Activated CD8-positive, alpha-beta memory T cell treated with anti-CD3 and anti-CD28 coated beads, Interleukin-2, amount 10 ng/mL, durations not matched to agents 7 days and 5 days (primary cell): ENCODE data around the gene NPHS2. TPM values are rescaled to one million over a fixed set of nuclear protein-coding genes. Genes with fewer than 3 reads are reported as not detected.

Source experiments
- ATAC-seq: fragments of 150-1000 bp; cut with Tn5 transposase; one replicate; pipeline ENCODE4 v1.10.0; 2021; ENCODE audit warnings: moderate library complexity
- CTCF ChIA-PET: fragments of 350-600 bp; sonication (Branson Sonifier 250); formaldehyde crosslinking; loops from one replicate; lab custom pipeline; 2021; ENCODE audit warnings: antibody characterized with exemption; lab: Charles Lee
- DNase-seq: peaks from one replicate; pipeline ENCODE4 v3.0.0-alpha.2; 2020
- H3K27ac Mint-ChIP-seq: one replicate; pipeline ENCODE4 v1.8.0; 2021; ENCODE audit warnings: mild to moderate bottlenecking, mixed read lengths
- H3K27me3 Mint-ChIP-seq: one replicate; pipeline ENCODE4 v1.8.0; 2021; ENCODE audit warnings: mixed read lengths
- H3K36me3 Mint-ChIP-seq: one replicate; pipeline ENCODE4 v1.8.0; 2021; ENCODE audit warnings: mild to moderate bottlenecking, mixed read lengths
- H3K4me1 Mint-ChIP-seq: one replicate; pipeline ENCODE4 v1.8.0; 2021; ENCODE audit warnings: mixed read lengths
- H3K4me3 Mint-ChIP-seq: one replicate; pipeline ENCODE4 v1.8.0; 2021; ENCODE audit warnings: mild to moderate bottlenecking, moderate library complexity, mixed read lengths
- H3K9me3 Mint-ChIP-seq: one replicate; pipeline ENCODE4 v1.8.0; 2022; ENCODE audit warnings: low read depth, mixed read lengths
- total RNA-seq, 2 experiments: library from RNA; stranded (reverse); gene quantifications; one replicate each; pipeline ENCODE4 v1.2.3, GENCODE V29; 2021

NPHS2 gene
- not detected for total RNA-seq

DNA sequence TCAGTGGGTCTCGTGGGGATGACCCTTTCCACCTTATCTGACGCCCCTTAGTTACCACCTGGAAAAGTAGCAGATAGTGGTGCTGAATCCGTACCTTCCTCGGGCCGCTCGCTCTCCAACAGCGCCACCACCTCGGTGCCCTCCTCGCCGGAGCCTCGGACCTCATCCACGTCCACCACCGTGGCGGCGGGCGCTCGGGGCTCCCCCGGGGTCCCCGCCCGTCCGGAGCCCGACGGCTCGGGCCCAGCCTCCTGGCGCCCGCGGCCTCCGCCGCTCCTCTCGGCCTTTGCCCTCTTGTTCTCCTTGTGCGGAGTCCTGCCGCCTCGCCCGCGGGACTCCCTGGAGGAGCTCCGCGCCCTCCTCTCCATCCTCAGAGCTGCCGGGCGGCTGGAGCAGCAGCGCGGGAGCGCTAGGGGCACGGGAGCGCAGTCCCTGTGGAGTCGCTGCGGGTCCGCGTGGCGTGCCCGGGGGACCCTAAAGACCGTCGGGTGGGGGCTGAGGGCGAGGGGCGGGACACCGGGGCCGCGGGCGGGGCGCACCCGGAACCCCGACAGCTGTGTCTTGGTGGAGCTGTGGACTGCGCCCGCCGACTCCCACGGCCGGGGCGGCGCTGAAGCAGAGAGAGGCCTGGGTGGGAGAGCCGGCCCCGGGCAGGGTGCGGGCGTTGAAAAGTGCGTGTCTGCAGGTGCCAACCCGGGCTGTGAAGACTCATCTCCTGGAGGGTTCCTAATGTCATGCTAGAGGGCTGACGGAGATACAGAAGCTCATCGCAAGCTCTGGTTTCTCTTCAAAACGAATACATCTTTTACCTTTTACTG, at the start of gene NPHS2:
Gene NPHS2 (minus strand): TSS at position 452 of the 818 bp plus-strand sequence. CDS start 84 bp downstream, at position 368.
- no peak for DNase-seq
- Mint-ChIP-seq H3K9me3 (no peaks in the 10 kb centered on the region), H3K27me3 (peaks cover 44% of the 10 kb centered on the region), H3K4me1 (no peaks in the 10 kb centered on the region), H3K36me3 (no peaks in the 10 kb centered on the region), H3K27ac (no peak within 1 kb of the TSS), H3K4me3 (no peak within 1 kb of the TSS)
- peak; percentile 20 for ATAC-seq
- CTCF ChIA-PET = no interaction called here

- Mint-ChIP-seq H3K4me3 (no peak overlapping the region), H3K36me3 (no peaks in the 10 kb centered on the region), H3K9me3 (no peaks in the 10 kb centered on the region), H3K4me1 (no peaks in the 10 kb centered on the region), H3K27ac (no peak overlapping the region), H3K27me3 (peaks cover 8% of the 10 kb centered on the region)
- DNase-seq = no peak
- CTCF ChIA-PET = interaction anchor here (0.7 kb wide), 1 partner anchor 547 kb away, joined by 3 read pairs; no protein-coding TSS in a partner anchor
- no peak for ATAC-seq
Observed at GRCh38 chr1:179612361-179612760, 36.6 kb upstream of the NPHS2 start.

DNA sequence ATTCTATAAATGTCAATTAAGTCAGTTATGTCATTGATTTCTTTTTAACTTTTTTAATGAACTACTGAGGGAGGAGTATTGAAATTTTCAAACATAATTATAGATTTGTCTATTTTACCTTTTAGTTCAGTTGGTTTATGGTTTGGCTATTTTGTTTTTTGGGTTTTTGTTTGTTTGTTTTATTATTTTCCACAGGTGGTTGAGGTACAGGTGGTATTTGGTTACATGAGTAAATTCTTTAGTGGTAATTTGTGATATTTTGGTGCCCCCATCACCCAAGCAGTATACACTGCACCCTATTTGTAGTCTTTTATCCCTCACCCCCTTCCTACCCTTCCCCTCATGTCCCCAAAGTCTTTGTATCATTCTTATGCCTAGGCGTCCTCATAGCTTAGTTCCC, 25.3 kb upstream of the NPHS2 start:
- no peak for ATAC-seq

DNA sequence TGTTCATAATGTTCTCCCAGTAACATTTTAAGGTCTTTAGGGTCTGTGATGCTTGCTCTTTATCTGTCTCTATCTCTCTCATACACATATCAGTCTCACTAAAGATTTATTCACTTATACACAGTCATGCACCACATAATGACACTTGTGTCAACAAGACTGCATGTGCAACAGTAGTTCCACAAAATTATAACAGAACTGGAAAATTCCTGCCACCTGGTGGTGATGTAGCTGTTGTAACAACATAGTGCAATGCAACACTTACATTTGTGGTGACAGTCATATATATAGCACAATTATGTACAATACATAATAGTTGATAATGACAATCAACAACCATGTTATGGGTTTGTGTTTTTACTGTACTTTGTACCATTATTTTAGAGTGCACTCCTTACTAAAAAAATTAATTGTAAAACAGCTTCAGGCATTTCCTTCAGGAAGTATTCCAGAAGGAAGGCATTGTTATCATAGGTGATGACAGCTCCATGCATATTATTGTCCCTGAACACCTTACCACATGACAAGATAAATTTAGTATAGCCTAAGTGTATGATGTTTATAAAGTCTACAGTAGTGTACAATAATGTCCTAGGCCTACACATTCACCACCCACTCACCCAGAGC, 24.0 kb upstream of the NPHS2 start:
- Mint-ChIP-seq H3K9me3 (no peaks in the 10 kb centered on the region), H3K36me3 (no peaks in the 10 kb centered on the region), H3K4me3 (no peak overlapping the region), H3K27me3 (peaks cover 9% of the 10 kb centered on the region), H3K4me1 (no peaks in the 10 kb centered on the region), H3K27ac (no peak overlapping the region)
- no peak for DNase-seq
- ATAC-seq = no peak
- CTCF ChIA-PET = no interaction called here

More for the DNA sequence above, 25.3 kb upstream of the NPHS2 start:
- no peak overlapping the region for H3K27ac Mint-ChIP-seq
- DNase-seq = no peak
- no peaks in the 10 kb centered on the region for H3K36me3 Mint-ChIP-seq
- peaks cover 6% of the 10 kb centered on the region for H3K27me3 Mint-ChIP-seq
- CTCF ChIA-PET = no interaction called here
- no peaks in the 10 kb centered on the region for H3K9me3 Mint-ChIP-seq
- no peaks in the 10 kb centered on the region for H3K4me1 Mint-ChIP-seq
- no peak overlapping the region for H3K4me3 Mint-ChIP-seq

- Mint-ChIP-seq H3K9me3 (no peaks in the 10 kb centered on the region), H3K27me3 (peaks cover 9% of the 10 kb centered on the region), H3K4me1 (no peaks in the 10 kb centered on the region), H3K4me3 (no peak overlapping the region), H3K27ac (no peak overlapping the region), H3K36me3 (no peaks in the 10 kb centered on the region)
- CTCF ChIA-PET = no interaction called here
- no peak for DNase-seq
- ATAC-seq = no peak
Observed at GRCh38 chr1:179598631-179599030, 22.9 kb upstream of the NPHS2 start.

DNA sequence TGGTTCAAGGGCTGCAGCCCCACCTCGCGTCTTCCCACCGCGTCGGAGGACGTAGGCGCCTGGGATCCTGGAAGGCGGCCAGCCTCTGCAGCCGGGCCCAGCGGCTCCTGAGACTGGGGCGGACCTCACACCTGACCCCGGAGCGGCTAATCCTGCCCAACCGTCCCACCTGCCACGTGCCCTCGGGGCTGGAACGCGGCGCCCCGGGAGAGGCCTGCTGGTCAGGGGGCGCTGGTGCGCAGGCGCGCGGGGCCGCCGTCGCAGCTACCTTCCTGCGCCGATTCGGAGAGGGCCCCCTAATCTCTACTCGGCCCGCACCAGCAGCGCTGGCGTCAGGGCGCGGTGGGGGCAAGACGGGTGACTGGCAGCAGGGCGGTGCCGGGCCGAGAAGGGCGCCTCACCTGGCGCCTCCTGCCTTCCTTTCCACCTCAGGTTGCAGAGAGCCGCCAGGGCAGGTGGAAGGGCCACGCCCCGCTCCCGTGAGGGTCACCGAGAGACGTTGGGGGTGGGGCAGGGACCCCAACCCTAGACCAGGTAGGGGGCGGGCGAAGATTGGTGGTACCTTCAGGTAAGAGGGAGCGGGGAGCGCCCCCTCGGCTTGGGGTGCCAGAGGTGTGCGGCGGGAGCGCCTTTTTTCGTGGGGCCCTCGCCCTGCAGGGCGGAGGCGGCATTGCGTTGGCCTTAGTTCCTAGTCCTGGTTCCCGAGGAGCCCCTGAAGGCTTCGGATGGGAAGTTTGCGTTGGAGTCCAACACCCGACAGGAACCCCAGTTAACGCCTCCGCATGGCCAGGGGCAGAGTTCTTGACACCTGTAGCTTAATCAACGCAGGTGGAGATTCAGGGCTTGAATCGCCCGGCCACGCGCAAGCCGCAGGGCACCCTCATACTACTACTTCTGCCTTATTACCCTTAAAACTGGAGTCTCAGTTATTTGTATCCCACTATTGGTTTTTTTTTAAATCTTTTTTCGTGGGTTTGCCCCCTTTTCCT, 16.1 kb upstream of the NPHS2 start, which contains the start of gene TDRD5:
Gene TDRD5 (plus strand): TSS at position 241 of the 989 bp plus-strand sequence. CDS start 784 bp downstream, outside the sequence.
- H3K4me1 Mint-ChIP-seq = no peaks in the 10 kb centered on the region
- no peak for ATAC-seq
- H3K9me3 Mint-ChIP-seq = no peaks in the 10 kb centered on the region
- no peak for DNase-seq
- CTCF ChIA-PET = no interaction called here
- no peak within 1 kb of the TSS for H3K4me3 Mint-ChIP-seq
- H3K27ac Mint-ChIP-seq = no peak within 1 kb of the TSS
- peaks cover 32% of the 10 kb centered on the region for H3K27me3 Mint-ChIP-seq
- H3K36me3 Mint-ChIP-seq = no peaks in the 10 kb centered on the region

DNA sequence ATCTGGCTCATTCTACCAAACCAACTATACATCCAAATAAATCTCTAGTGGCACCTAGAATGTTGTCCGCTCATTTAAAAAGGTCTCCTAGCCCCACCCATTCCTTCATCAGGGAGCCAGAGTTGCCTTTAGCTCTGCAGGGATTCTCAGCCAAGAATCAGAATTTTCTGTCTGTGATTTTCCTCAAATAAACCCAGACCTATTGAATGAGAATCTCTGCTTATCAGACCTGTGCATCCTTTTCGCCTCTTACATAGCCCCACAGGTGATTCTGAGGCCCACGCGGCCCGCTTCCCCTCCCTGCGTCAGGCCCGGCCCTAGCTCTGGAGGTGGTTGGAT, 15.5 kb upstream of the NPHS2 start:
- Mint-ChIP-seq H3K36me3 (no peaks in the 10 kb centered on the region), H3K27me3 (peaks cover 35% of the 10 kb centered on the region), H3K27ac (no peak overlapping the region), H3K4me1 (no peaks in the 10 kb centered on the region), H3K4me3 (no peak overlapping the region), H3K9me3 (no peaks in the 10 kb centered on the region)
- DNase-seq (no peak), ATAC-seq (no peak)
- CTCF ChIA-PET = no interaction called here

DNA sequence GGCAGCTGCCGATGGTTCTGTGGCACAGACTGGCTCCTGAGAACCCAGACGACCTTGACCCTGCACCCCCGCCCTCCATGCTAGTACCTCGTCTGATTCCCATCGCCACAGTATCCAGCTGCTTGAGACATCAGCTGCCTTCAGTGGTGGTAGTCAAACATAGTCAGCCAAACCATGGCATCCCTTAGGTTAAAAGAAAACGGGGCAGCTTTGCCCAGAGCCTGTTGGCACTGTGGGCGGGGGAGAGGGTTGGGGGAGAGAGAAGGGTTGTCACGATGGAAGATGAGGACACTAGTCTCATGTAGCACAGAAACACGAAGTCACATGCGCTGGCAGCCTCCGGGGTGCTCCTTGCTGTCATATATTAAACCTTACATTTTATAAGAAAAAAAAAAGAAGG, 14.9 kb upstream of the NPHS2 start:
- H3K4me1 Mint-ChIP-seq = no peaks in the 10 kb centered on the region
- no peak for ATAC-seq
- CTCF ChIA-PET = no interaction called here
- no peak overlapping the region for H3K4me3 Mint-ChIP-seq
- H3K27ac Mint-ChIP-seq = no peak overlapping the region
- no peaks in the 10 kb centered on the region for H3K36me3 Mint-ChIP-seq
- H3K9me3 Mint-ChIP-seq = no peaks in the 10 kb centered on the region
- no peak for DNase-seq
- peaks cover 38% of the 10 kb centered on the region for H3K27me3 Mint-ChIP-seq

DNA sequence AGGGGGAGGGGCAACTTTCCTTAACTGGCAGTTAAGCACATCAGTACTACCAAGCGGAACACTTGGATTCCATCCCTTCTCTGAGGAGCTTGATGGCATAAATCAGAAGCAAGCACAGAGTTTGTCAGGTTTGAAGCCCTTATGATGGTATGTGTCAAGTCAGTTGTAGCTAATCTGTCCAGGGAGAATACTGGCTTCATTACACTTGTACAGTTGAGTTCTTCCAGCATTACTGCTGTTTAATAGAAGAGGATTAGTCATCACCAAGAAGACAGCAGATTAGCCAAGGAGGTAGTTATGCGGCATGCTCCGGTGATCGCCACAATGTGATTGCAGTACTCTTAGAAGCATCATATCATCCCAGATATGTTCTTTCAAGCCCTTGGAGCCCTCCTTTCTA, 13.8 kb upstream of the NPHS2 start:
- CTCF ChIA-PET = no interaction called here
- Mint-ChIP-seq H3K4me3 (no peak overlapping the region), H3K4me1 (no peaks in the 10 kb centered on the region), H3K27me3 (peaks cover 44% of the 10 kb centered on the region), H3K36me3 (no peaks in the 10 kb centered on the region), H3K9me3 (no peaks in the 10 kb centered on the region), H3K27ac (no peak overlapping the region)
- no peak for ATAC-seq
- DNase-seq = no peak

- CTCF ChIA-PET = no interaction called here
- Mint-ChIP-seq H3K4me1 (no peaks in the 10 kb centered on the region), H3K9me3 (no peaks in the 10 kb centered on the region), H3K27ac (no peak overlapping the region), H3K36me3 (no peaks in the 10 kb centered on the region), H3K27me3 (peaks cover 49% of the 10 kb centered on the region), H3K4me3 (no peak overlapping the region)
- ATAC-seq = no peak
- no peak for DNase-seq
Observed at GRCh38 chr1:179588425-179589024, 12.8 kb upstream of the NPHS2 start.

GRCh38 chr1:179587336-179587735, 11.6 kb upstream of the NPHS2 start:
- no peaks in the 10 kb centered on the region for H3K4me1 Mint-ChIP-seq
- no peaks in the 10 kb centered on the region for H3K36me3 Mint-ChIP-seq
- CTCF ChIA-PET = no interaction called here
- H3K27me3 Mint-ChIP-seq = peaks cover 43% of the 10 kb centered on the region
- no peak for DNase-seq
- H3K9me3 Mint-ChIP-seq = no peaks in the 10 kb centered on the region
- no peak overlapping the region for H3K27ac Mint-ChIP-seq
- ATAC-seq = no peak
- no peak overlapping the region for H3K4me3 Mint-ChIP-seq

DNA sequence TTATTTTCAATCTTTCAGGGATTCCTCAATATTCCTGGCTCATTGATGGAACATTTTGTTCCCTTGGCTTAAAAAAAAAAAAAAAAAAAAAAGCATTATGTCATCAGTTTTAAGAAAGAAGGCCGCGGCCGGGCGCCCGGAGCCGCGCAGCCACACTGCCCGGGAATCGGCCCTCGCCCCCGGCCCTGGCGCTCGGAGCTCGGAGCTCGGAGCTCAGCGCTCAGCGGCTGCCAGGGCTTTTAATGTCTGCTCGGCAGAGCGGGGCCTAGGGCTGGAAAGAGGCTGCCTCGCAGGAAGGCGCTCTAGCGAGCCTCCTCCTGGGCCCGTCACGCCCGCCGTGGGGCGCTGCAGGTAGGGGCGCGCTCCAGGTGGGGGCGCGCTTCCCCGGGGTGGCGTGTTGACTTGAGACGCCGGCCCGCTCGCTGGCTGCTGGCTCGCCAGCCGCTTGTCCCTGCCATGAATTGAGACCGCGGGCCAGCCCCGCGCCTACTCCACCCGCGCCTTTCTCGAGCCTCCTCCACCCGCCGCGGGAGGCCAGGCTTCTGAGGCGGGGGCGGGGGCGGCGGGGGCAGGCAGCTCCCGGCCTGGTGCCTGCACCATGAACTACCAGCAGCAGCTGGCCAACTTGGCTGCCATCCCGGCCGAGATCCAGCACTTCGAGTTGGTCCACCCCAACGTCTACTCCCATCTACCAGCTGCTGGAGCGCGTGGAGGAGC, 10.5 kb upstream of the NPHS2 start:
- Mint-ChIP-seq H3K27ac (no peak overlapping the region), H3K27me3 (peaks cover 40% of the 10 kb centered on the region), H3K9me3 (no peaks in the 10 kb centered on the region), H3K4me3 (no peak overlapping the region), H3K4me1 (no peaks in the 10 kb centered on the region), H3K36me3 (no peaks in the 10 kb centered on the region)
- ATAC-seq = no peak
- CTCF ChIA-PET = no interaction called here
- no peak for DNase-seq
